ENCODE measurements around the gene ALB. TPM values are rescaled to one million over a fixed set of nuclear protein-coding genes. Genes with fewer than 3 reads are reported as not detected.

ALB gene
- total RNA-seq, 1 donor: not detected

DNA sequence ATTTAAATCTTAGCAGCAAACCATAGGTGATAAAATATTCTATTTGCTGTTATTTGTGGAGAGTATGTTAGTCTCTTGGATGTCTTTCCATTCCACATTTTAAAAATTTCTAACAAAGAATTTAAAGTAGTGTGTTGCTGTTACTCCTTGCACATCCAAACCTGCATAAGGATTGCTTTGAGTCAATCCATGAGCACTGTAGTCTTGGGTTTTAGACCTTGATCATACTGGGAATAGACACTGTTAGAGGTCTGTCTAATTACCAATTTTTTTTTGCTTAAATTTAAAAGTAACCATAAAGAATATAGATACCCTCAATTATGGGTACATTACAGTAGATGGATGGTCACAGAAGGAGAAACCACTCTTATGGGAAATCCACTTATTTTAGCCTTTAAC is 33.5 kb downstream of the ALB start:
- TF ChIP-seq, protein P1, sequence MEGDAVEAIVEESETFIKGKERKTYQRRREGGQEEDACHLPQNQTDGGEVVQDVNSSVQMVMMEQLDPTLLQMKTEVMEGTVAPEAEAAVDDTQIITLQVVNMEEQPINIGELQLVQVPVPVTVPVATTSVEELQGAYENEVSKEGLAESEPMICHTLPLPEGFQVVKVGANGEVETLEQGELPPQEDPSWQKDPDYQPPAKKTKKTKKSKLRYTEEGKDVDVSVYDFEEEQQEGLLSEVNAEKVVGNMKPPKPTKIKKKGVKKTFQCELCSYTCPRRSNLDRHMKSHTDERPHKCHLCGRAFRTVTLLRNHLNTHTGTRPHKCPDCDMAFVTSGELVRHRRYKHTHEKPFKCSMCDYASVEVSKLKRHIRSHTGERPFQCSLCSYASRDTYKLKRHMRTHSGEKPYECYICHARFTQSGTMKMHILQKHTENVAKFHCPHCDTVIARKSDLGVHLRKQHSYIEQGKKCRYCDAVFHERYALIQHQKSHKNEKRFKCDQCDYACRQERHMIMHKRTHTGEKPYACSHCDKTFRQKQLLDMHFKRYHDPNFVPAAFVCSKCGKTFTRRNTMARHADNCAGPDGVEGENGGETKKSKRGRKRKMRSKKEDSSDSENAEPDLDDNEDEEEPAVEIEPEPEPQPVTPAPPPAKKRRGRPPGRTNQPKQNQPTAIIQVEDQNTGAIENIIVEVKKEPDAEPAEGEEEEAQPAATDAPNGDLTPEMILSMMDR (IDR thresholded peaks at IDR 0.05; ENCODE audit: extremely low read depth, low read depth, low read length): no peak
- H3K36me3 ChIP-seq (ENCODE audit: insufficient read depth, low read length): no peaks in the 10 kb centered on the region
- DNase-seq (ENCODE audit: insufficient read length, low spot score, missing footprints): no peak

DNA sequence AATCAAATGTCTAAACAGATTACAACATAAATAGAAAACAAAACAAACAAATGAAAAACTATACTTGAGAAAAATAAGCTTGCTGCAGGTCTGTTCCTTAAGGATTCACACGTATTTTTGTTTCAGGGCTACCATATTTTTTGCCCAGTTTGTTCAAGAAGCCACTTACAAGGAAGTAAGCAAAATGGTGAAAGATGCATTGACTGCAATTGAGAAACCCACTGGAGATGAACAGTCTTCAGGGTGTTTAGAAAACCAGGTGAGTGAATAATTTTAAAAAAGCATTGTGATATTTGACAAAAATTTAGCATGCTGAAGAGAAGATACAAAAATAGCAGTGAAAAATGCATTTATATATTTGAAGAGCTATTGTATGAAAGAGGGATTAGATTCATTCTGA is 34.0 kb downstream of the ALB start:
- Histone ChIP-seq H3K9me3 (ENCODE audit: low read depth, low read length) (no peaks in the 10 kb centered on the region), H3K4me2 (ENCODE audit: insufficient read depth, low read length) (no peak overlapping the region), H3K27me3 (ENCODE audit: insufficient read depth, low read length) (peaks cover 17% of the 10 kb centered on the region), H4K20me1 (ENCODE audit: insufficient read depth, low read length) (no peaks in the 10 kb centered on the region), H2AFZ (ENCODE audit: low read length) (no peak overlapping the region), H3K4me3 (ENCODE audit: insufficient read depth, low read length) (no peak overlapping the region), H3K36me3 (ENCODE audit: insufficient read depth, low read length) (no peaks in the 10 kb centered on the region), H3K79me2 (ENCODE audit: insufficient read depth, low read length) (no peaks in the 10 kb centered on the region), H3K27ac (ENCODE audit: low read depth, low read length) (no peak overlapping the region), H3K4me1 (ENCODE audit: insufficient read depth, low read length) (peaks cover 2% of the 10 kb centered on the region)
- TF ChIP-seq, protein P1 (IDR thresholded peaks at IDR 0.05; ENCODE audit: extremely low read depth, low read depth, low read length): no peak
- DNase-seq (ENCODE audit: insufficient read length, low spot score, missing footprints): no peak

More for the DNA sequence above, 33.5 kb downstream of the ALB start:
- Histone ChIP-seq H3K9me3 (ENCODE audit: low read depth, low read length) (no peaks in the 10 kb centered on the region), H2AFZ (ENCODE audit: low read length) (no peak overlapping the region), H3K4me1 (ENCODE audit: insufficient read depth, low read length) (peaks cover 2% of the 10 kb centered on the region), H3K4me3 (ENCODE audit: insufficient read depth, low read length) (no peak overlapping the region), H4K20me1 (ENCODE audit: insufficient read depth, low read length) (no peaks in the 10 kb centered on the region), H3K79me2 (ENCODE audit: insufficient read depth, low read length) (no peaks in the 10 kb centered on the region), H3K27ac (ENCODE audit: low read depth, low read length) (no peak overlapping the region), H3K4me2 (ENCODE audit: insufficient read depth, low read length) (no peak overlapping the region), H3K27me3 (ENCODE audit: insufficient read depth, low read length) (peaks cover 17% of the 10 kb centered on the region)

DNA sequence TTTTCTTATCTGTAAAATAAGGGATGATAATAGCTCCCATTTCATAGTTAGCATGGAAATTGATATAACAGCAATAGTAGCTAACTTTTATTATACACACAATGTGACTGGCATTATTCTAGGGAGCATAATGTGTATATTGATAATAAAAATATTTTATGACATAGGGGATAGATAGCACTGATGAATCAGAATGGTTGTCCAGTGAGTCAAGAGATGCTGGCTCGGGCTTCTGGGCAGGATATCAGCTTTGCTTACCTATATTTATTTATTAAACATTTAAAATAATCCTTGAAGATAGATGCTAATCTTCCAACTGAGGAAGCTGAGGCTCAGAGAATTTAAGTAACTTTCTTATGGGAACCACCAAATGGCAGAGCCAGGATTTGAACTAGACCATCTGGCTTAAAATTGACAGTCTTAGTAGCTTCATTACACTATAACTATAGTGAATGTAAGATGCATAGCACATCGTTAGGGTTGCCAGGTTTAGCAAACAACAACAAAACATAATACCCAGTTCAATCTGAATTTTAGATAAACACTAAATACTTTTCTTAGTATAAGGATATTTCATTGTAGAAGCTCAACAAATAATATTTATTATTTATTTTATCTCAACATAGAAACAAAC is 34.6 kb downstream of the ALB start:
- H4K20me1 ChIP-seq (ENCODE audit: insufficient read depth, low read length): no peaks in the 10 kb centered on the region

GRCh38 chr4:73439445-73439844 is 35.4 kb downstream of the ALB start:
- TF ChIP-seq, protein P1 (IDR thresholded peaks at IDR 0.05; ENCODE audit: extremely low read depth, low read depth, low read length): no peak
- Histone ChIP-seq H3K4me2 (ENCODE audit: insufficient read depth, low read length) (no peak overlapping the region), H2AFZ (ENCODE audit: low read length) (no peak overlapping the region), H3K79me2 (ENCODE audit: insufficient read depth, low read length) (no peaks in the 10 kb centered on the region), H3K9me3 (ENCODE audit: low read depth, low read length) (no peaks in the 10 kb centered on the region), H4K20me1 (ENCODE audit: insufficient read depth, low read length) (no peaks in the 10 kb centered on the region), H3K27me3 (ENCODE audit: insufficient read depth, low read length) (peaks cover 19% of the 10 kb centered on the region), H3K4me1 (ENCODE audit: insufficient read depth, low read length) (peaks cover 2% of the 10 kb centered on the region), H3K27ac (ENCODE audit: low read depth, low read length) (no peak overlapping the region), H3K4me3 (ENCODE audit: insufficient read depth, low read length) (no peak overlapping the region), H3K36me3 (ENCODE audit: insufficient read depth, low read length) (no peaks in the 10 kb centered on the region)
- no peak for DNase-seq (ENCODE audit: insufficient read length, low spot score, missing footprints)

More for the DNA sequence above, 34.6 kb downstream of the ALB start:
- no peak overlapping the region for H2AFZ ChIP-seq (ENCODE audit: low read length)
- no peaks in the 10 kb centered on the region for H3K9me3 ChIP-seq (ENCODE audit: low read depth, low read length)
- peaks cover 2% of the 10 kb centered on the region for H3K4me1 ChIP-seq (ENCODE audit: insufficient read depth, low read length)
- no peaks in the 10 kb centered on the region for H3K36me3 ChIP-seq (ENCODE audit: insufficient read depth, low read length)
- H3K27ac ChIP-seq (ENCODE audit: low read depth, low read length): no peak overlapping the region
- peaks cover 16% of the 10 kb centered on the region for H3K27me3 ChIP-seq (ENCODE audit: insufficient read depth, low read length)
- TF ChIP-seq, protein P1 (IDR thresholded peaks at IDR 0.05; ENCODE audit: extremely low read depth, low read depth, low read length): no peak
- H3K79me2 ChIP-seq (ENCODE audit: insufficient read depth, low read length): no peaks in the 10 kb centered on the region
- H3K4me3 ChIP-seq (ENCODE audit: insufficient read depth, low read length): no peak overlapping the region
- H3K4me2 ChIP-seq (ENCODE audit: insufficient read depth, low read length): no peak overlapping the region
- no peak for DNase-seq (ENCODE audit: insufficient read length, low spot score, missing footprints)
